Heart left ventricle (tissue), 16 donors: Measurements from ENCODE around the gene APCDD1. TPM values are rescaled to one million over a fixed set of nuclear protein-coding genes. Genes with fewer than 3 reads are reported as not detected.
A peak's percentile ranks its signal among the peaks of the same experiment; 100 is the strongest.

Experiments
- ATAC-seq, 4 donors: fragments of 200-7000 bp; cut with Tn5 transposase; one replicate each; pipeline ENCODE4 v1.9.1; 2020 to 2022; ENCODE audit warnings: moderate library complexity in 4 of 4, mild to moderate bottlenecking in 3 of 4, moderate number of reproducible peaks in 1 of 4
- DNase-seq, 5 donors: peaks; one replicate each; pipeline ENCODE4 v3.0.0-alpha.2; 2020
- H3K27ac ChIP-seq, 12 donors: fragments of 200-600 bp; sonication (generic) in 4 of 12; one replicate each; pipeline versions ENCODE4 v1.5.0 to v1.8.0; 2016 to 2022; ENCODE audit warnings: mild to moderate bottlenecking in 2 of 12
- H3K27me3 ChIP-seq, 9 donors: fragments of 200-600 bp; sonication (generic) in 2 of 9; one replicate each; pipeline versions ENCODE4 v1.5.1 to v1.8.0; 2016 to 2022; ENCODE audit warnings: mild to moderate bottlenecking in 3 of 9
- H3K36me3 ChIP-seq, 9 donors: fragments of 200-600 bp; sonication (generic) in 2 of 9; one replicate each; pipeline versions ENCODE4 v1.5.0 to v1.8.0; 2018 to 2022; ENCODE audit warnings: mild to moderate bottlenecking in 2 of 9
- H3K4me1 ChIP-seq, 12 donors: fragments of 200-600 bp; sonication (generic) in 4 of 12; one replicate each; pipeline versions ENCODE4 v1.5.0 to v1.8.0; 2016 to 2022; ENCODE audit warnings: mild to moderate bottlenecking in 3 of 12
- H3K4me3 ChIP-seq, 12 donors: fragments of 200-600 bp; sonication (generic) in 4 of 12; one replicate each; pipeline versions ENCODE4 v1.5.0 to v1.8.0; 2017 to 2022; ENCODE audit warnings: mild to moderate bottlenecking in 9 of 12, moderate library complexity in 4 of 12
- H3K9me3 ChIP-seq, 12 donors: fragments of 200-600 bp; sonication (generic) in 4 of 12; one replicate each; pipeline versions ENCODE4 v1.5.0 to v1.8.0; 2016 to 2022; ENCODE audit warnings: mild to moderate bottlenecking in 1 of 12
- POLR2A ChIP-seq, 2 donors: fragments of 450-650 bp; IDR thresholded peaks; one replicate each; pipeline ENCODE4 v1.6.1; 2017; ENCODE audit warnings: antibody characterized with exemption in 2 of 2, mild to moderate bottlenecking in 2 of 2, moderate library complexity in 2 of 2
- WGBS, 4 donors: extraction: QIAGEN DNeasy Blood & Tissue Kit in 2 of 4; methylation state at CpG; one replicate each; pipeline versions ENCODE4 v1.1.5 to v1.1.7; 2013 to 2018; 5-methylcytosine and 5-hydroxymethylcytosine counted together
- intact Hi-C, 10 donors: fragments of 100-400 bp; cut with DNase I; formaldehyde crosslinking; loops; one replicate each; pipeline versions ENCODE4 v1.11.1 to v1.14.2; 2022
- polyA plus RNA-seq, 2 donors: library from polyadenylated mRNA; stranded (reverse); fragments of 200-250 nt; gene quantifications; one replicate each; pipeline ENCODE4 v1.2.3, GENCODE V29; 2013
- total RNA-seq, 9 donors: library from RNA; depleted of rRNA in 2 of 9; stranded (reverse); fragments of >200 nt in 2 of 9; fragmentation: NEBNext Ultra II Directional in 3 of 9; extraction: Animal tissue kit (Norgen Biotek cat#: 25700) in 3 of 9; gene quantifications; one replicate each; pipeline versions ENCODE4 v1.1.0 to v1.2.4, GENCODE V29; 2016 to 2023
- TF ChIP-seq, protein P1 (sequence below), 12 donors: fragments of 200-600 bp; sonication (generic) in 4 of 12; IDR thresholded peaks; one replicate each; pipeline versions ENCODE4 v1.5.0 to v1.8.0; 2018 to 2022; ENCODE audit warnings: antibody characterized with exemption in 12 of 12, mild to moderate bottlenecking in 5 of 12
- donor health status: ischemic (EF 13 %, LVEDD 7.1; RV severe dilation, severe dysfunction).
- donor health status: healthy with polysubstance abuse.
- donor health status: DM: no; HTN: yes; CAD: no.
- donor health status: DM: no; HTN: no; CAD: no.
- donor health status: ischemic (EF 25% LVEDD 6.9; RV normal size, moderate dysfunction).
- donor health status: ischemic (EF 25% LVEDD 5.7; RV mildly dilated, moderate dysfunction).
- donor health status: healthy.
- donor health status: DM: yes; HTN: yes; CAD: no.
- donor health status: ischemic (EF 35%, LVEDD 5.7; RV mildly dilated, moderate dysfunction).
- donor health status: nonischemic (EF 11% LVEDD 7.7; RV severe dilation, severe dysfunction).
- donor health status: DM: yes; HTN: yes; CAD: no.
- donor health status: PGD.
- donor health status: ischemic (EF 29% LVEDD 5.4; RV normal size, mild dysfunction).
- donor health status: nonischemic (EF 23%, LVEDD 6.1; RV moderate dilation, normal function).

APCDD1 gene
- total and polyA plus RNA-seq, 11 donors = 7.5 to 65.4 (median 15.7) TPM

DNA sequence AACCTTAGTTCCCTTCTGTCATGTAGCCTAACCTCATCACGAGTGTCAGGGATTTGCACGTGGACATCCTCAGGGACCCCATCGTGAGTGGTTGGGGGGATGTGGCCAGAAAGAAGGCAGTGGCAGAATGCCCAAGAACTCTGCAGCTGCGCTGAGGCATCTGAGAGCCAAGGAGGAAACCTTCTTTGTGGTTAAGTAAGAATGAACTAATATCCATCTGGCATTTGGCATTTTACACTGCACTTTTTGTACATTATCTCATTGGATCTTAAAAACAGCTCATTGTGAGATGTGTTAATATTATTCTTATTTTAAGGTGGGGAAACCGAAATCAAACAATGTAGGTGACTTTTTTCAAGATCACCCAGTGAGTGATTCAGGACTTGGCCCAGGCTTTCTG lies 32.6 kb upstream of the APCDD1 start:
- intact Hi-C loops = no loop called here
- peaks cover 0 to 16% (median 6%) of the 10 kb centered on the region in 12 donors for H3K4me1 ChIP-seq
- ATAC-seq = peak in 3 of 4 donors; percentile 37 to 63 (median 58)
- peak in 1 of 5 donors; percentile 60 for DNase-seq
- no peaks in the 10 kb centered on the region for H3K36me3 ChIP-seq
- H3K4me3 ChIP-seq = no peak overlapping the region
- 48 to 54% (median 51%) methylated on average over 5 of the region's 5 CpGs for WGBS, 4 donors
- H3K9me3 ChIP-seq = peaks cover 0 to 5% (median 0%) of the 10 kb centered on the region in 12 donors
- H3K27ac ChIP-seq = peak overlapping the region in 2 of 12 donors; percentile 6 to 11
- no peak for TF ChIP-seq POLR2A (IDR thresholded peaks at IDR 0.05)
- TF ChIP-seq, protein P1, sequence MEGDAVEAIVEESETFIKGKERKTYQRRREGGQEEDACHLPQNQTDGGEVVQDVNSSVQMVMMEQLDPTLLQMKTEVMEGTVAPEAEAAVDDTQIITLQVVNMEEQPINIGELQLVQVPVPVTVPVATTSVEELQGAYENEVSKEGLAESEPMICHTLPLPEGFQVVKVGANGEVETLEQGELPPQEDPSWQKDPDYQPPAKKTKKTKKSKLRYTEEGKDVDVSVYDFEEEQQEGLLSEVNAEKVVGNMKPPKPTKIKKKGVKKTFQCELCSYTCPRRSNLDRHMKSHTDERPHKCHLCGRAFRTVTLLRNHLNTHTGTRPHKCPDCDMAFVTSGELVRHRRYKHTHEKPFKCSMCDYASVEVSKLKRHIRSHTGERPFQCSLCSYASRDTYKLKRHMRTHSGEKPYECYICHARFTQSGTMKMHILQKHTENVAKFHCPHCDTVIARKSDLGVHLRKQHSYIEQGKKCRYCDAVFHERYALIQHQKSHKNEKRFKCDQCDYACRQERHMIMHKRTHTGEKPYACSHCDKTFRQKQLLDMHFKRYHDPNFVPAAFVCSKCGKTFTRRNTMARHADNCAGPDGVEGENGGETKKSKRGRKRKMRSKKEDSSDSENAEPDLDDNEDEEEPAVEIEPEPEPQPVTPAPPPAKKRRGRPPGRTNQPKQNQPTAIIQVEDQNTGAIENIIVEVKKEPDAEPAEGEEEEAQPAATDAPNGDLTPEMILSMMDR (IDR thresholded peaks at IDR 0.05) = no peak
- peaks cover 0 to 3% (median 0%) of the 10 kb centered on the region in 9 donors for H3K27me3 ChIP-seq

DNA sequence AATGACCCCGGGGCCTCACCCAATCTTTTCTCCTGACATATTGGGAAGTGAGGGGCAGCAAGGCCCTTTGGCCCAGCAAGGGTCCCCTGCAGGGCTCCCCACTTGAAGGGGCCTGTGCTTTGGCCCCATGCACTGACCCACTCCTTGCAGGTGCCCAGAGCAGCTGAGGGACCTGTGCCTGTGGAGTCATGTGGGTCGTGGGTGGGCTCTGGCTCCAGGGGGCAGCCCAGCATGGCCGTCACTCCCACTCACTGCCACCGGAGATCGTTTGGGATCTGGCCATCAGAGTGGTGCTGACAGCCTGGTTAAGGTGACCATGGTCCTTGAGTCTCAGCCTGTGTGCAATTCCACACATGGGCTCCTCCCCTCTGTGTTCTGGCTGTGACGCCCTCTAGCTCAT lies 31.7 kb upstream of the APCDD1 start:
- no peaks in the 10 kb centered on the region for H3K36me3 ChIP-seq
- no peak overlapping the region for H3K27ac ChIP-seq
- H3K4me3 ChIP-seq = no peak overlapping the region
- no peak for DNase-seq
- intact Hi-C loops = no loop called here
- H3K4me1 ChIP-seq = peaks cover 0 to 16% (median 6%) of the 10 kb centered on the region in 12 donors
- TF ChIP-seq POLR2A (IDR thresholded peaks at IDR 0.05) = no peak
- TF ChIP-seq, protein P1 (IDR thresholded peaks at IDR 0.05) = no peak
- H3K9me3 ChIP-seq = peaks cover 0 to 5% (median 0%) of the 10 kb centered on the region in 12 donors
- 83 to 96% (median 90%) methylated on average over 3 to 6 of the region's 6 CpGs for WGBS, 4 donors
- no peak for ATAC-seq
- peaks cover 0 to 3% (median 0%) of the 10 kb centered on the region in 9 donors for H3K27me3 ChIP-seq

DNA sequence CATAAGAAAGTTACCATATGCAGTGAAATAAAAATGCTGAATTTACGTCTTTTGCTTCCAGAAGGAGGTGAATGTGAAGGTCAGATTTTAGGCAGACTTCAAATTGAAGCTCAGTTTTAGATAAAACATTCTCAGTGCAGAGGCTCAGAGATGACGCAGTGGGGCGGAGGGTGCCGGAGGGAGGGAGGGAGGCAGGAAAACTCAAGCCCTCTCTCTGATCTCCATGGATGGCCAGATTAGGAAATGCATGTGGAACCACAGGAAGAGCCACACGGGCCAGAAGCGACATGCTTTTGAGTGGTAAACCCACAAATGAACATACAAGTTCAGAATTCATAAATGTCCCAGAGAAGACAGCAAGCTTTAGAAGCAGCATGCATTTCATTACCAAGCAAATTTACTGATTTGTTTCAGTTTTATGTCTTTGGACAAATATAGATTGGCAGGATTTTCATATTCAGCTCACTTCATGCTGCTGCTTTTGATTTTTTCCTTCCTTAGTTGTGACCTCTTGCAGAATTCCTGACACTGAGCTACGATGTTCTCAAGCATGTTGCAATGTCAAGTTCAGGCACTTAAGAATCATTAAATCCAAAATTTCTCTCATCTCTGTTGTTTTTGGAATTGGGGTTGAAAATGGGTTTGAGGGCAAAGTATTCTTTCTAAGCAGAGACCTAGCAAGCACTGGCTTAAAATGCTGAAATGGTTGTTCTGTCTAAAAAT lies 29.7 kb upstream of the APCDD1 start:
- Histone ChIP-seq H3K4me1 (peaks cover 0 to 16% (median 6%) of the 10 kb centered on the region in 12 donors), H3K27me3 (peaks cover 0 to 3% (median 0%) of the 10 kb centered on the region in 9 donors), H3K9me3 (peaks cover 0 to 5% (median 0%) of the 10 kb centered on the region in 12 donors), H3K36me3 (no peaks in the 10 kb centered on the region), H3K4me3 (no peak overlapping the region), H3K27ac (peak overlapping the region in 2 of 12 donors; percentile 12 to 29)
- TF ChIP-seq POLR2A (IDR thresholded peaks at IDR 0.05) = no peak
- TF ChIP-seq, protein P1 (IDR thresholded peaks at IDR 0.05) = no peak
- intact Hi-C loops = no loop called here
- peak in 1 of 5 donors; percentile 45 for DNase-seq
- peak in 3 of 4 donors; percentile 49 to 66 (median 55) for ATAC-seq
- WGBS, 4 donors = 50 to 68% (median 58%) methylated on average over 7 of the region's 7 CpGs

DNA sequence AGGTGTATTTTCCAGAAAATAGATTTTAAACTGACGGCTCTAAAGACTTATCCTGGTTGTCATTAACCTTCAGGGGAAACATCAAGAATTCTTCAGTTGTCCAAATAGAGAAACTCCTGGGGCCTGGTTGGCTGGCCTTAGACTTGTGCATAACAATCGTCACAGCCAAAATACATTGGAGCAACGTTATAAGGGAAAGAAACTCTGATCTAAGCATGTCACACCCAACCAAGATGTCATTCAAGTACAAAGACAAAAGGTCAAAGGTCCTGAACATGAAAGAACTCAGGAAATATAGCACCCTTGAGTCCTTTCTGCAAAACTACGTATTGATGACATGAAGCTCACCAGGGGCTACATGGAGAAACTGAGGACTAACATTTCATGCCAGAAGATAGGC lies 23.8 kb upstream of the APCDD1 start:
- 43 to 87% (median 46%) methylated on average over 4 of the region's 4 CpGs for WGBS, 4 donors
- H3K36me3 ChIP-seq = no peaks in the 10 kb centered on the region
- H3K4me1 ChIP-seq = peaks cover 0 to 3% (median 0%) of the 10 kb centered on the region in 12 donors
- DNase-seq = no peak
- H3K27me3 ChIP-seq = no peaks in the 10 kb centered on the region
- H3K4me3 ChIP-seq = no peak overlapping the region
- no peak for TF ChIP-seq POLR2A (IDR thresholded peaks at IDR 0.05)
- TF ChIP-seq, protein P1 (IDR thresholded peaks at IDR 0.05) = no peak
- intact Hi-C loops = no loop called here
- no peak overlapping the region for H3K27ac ChIP-seq
- no peaks in the 10 kb centered on the region for H3K9me3 ChIP-seq
- no peak for ATAC-seq
